Measurements from ENCODE around the gene MT1M. TPM values are rescaled to one million over a fixed set of nuclear protein-coding genes. Genes with fewer than 3 reads are reported as not detected.
"Not testable (repeated sequence)": the region's sequence is repeated elsewhere in the genome, so short reads cannot be mapped to it uniquely, and the experiment has no call there.

Gene MT1M
- total RNA-seq, 1 experiment from 2014 or later = 0.39 TPM

- no peak for TF ChIP-seq YY1 (IDR thresholded peaks at IDR 0.05; ENCODE audit: extremely low read depth, insufficient replicate concordance, low read depth, low read length)
Observed at GRCh38 chr16:56662357-56663354, 30.2 kb downstream of the MT1M start (continued).

GRCh38 chr16:56664506-56664905 lies 32.0 kb downstream of the MT1M start:
- intact Hi-C loops (cut with micrococcal nuclease) = no loop called here
- Histone ChIP-seq H3K9me2 (ENCODE audit: insufficient read depth) (no peaks in the 10 kb centered on the region), H3K27me3 (ENCODE audit: insufficient read depth, low read length) (no peaks in the 10 kb centered on the region), H3K79me2 (ENCODE audit: insufficient read depth, low read length) (no peaks in the 10 kb centered on the region), H3K4me2 (ENCODE audit: low read length) (no peak overlapping the region), H4K20me1 (ENCODE audit: insufficient read depth) (no peaks in the 10 kb centered on the region), H3K4me3 (replicated peaks in 1 of 2; ENCODE audit: low read depth in 1 of 2, low read length in 2 of 2) (no peak overlapping the region), H3K9ac (ENCODE audit: low read length) (no peak overlapping the region), H3K36me3 (ENCODE audit: control insufficient read depth in 1 of 2, insufficient read depth in 2 of 2, low read length in 2 of 2) (no peaks in the 10 kb centered on the region), H2AFZ (ENCODE audit: low read depth, low read length, poor library complexity, severe bottlenecking) (no peak overlapping the region), H3K9me3 (ENCODE audit: control insufficient read depth in 1 of 2, insufficient read depth in 1 of 2, low read depth in 1 of 2, low read length in 2 of 2) (no peaks in the 10 kb centered on the region), H3K27ac (ENCODE audit: low read depth, low read length) (no peak overlapping the region), H3K4me1 (ENCODE audit: control insufficient read depth in 1 of 2, insufficient read depth in 2 of 2, low read length in 2 of 2) (0 out of 4 replicates have a peak, but pooled peaks cover 0 to 2% of the 10 kb centered on the region in 2 experiments)
- TF ChIP-seq ELF1 (IDR thresholded peaks at IDR 0.05; ENCODE audit: borderline replicate concordance, low read depth) (no peak), ZNF274 (IDR thresholded peaks at IDR 0.05; ENCODE audit: low read depth, low read length) (no peak), EZH2 (IDR thresholded peaks at IDR 0.05) (no peak)
- RAD21 ChIA-PET (ENCODE audit: low non-redundant PET in 1 of 2, low total read pairs in 2 of 2, uncharacterized antibody in 2 of 2, unreplicated experiment in 2 of 2) = no interaction called here
- no peak for ATAC-seq
- no TSS peak for BruUV-seq (replicated peaks)
- POLR2A ChIA-PET = no interaction called here
- DNase-seq (ENCODE audit: low read depth, low spot score) = no peak
- CTCF ChIA-PET = no interaction called here

GRCh38 chr16:56665286-56666261 lies 33.1 kb downstream of the MT1M start:
- H3K27ac ChIP-seq (ENCODE audit: low read depth, low read length); CTCF ChIA-PET; H3K79me2 ChIP-seq (ENCODE audit: insufficient read depth, low read length); BruUV-seq (replicated peaks); H3K36me3 ChIP-seq (ENCODE audit: control insufficient read depth in 1 of 2, insufficient read depth in 2 of 2, low read length in 2 of 2); POLR2A ChIA-PET; H3K4me1 ChIP-seq (ENCODE audit: control insufficient read depth in 1 of 2, insufficient read depth in 2 of 2, low read length in 2 of 2); RAD21 ChIA-PET (ENCODE audit: low non-redundant PET in 1 of 2, low total read pairs in 2 of 2, uncharacterized antibody in 2 of 2, unreplicated experiment in 2 of 2); H3K4me3 ChIP-seq (replicated peaks in 1 of 2; ENCODE audit: low read depth in 1 of 2, low read length in 2 of 2); H3K9me3 ChIP-seq (ENCODE audit: control insufficient read depth in 1 of 2, insufficient read depth in 1 of 2, low read depth in 1 of 2, low read length in 2 of 2); H3K9me2 ChIP-seq (ENCODE audit: insufficient read depth); H2AFZ ChIP-seq (ENCODE audit: low read depth, low read length, poor library complexity, severe bottlenecking); DNase-seq (ENCODE audit: low read depth, low spot score); H3K27me3 ChIP-seq (ENCODE audit: insufficient read depth, low read length); ATAC-seq; H3K4me2 ChIP-seq (ENCODE audit: low read length); H4K20me1 ChIP-seq (ENCODE audit: insufficient read depth); H3K9ac ChIP-seq (ENCODE audit: low read length); intact Hi-C loops (cut with micrococcal nuclease): not testable (repeated sequence)
